Measurements from ENCODE around the gene ORM1.
A peak's percentile ranks its signal among the peaks of the same experiment; 100 is the strongest.
"Not testable (repeated sequence)": the region's sequence is repeated elsewhere in the genome, so short reads cannot be mapped to it uniquely, and the experiment has no call there.

ORM1 gene

GRCh38 chr9:114325684-114326254 is 2.9 kb downstream of the ORM1 start:
- not testable (repeated sequence) for DNase-seq (ENCODE audit: low read depth in 2 of 2)

- DNase-seq (ENCODE audit: low read depth in 2 of 2) = no peak
Measured at GRCh38 chr9:114327749-114328148, 4.9 kb downstream of the ORM1 start.

DNA sequence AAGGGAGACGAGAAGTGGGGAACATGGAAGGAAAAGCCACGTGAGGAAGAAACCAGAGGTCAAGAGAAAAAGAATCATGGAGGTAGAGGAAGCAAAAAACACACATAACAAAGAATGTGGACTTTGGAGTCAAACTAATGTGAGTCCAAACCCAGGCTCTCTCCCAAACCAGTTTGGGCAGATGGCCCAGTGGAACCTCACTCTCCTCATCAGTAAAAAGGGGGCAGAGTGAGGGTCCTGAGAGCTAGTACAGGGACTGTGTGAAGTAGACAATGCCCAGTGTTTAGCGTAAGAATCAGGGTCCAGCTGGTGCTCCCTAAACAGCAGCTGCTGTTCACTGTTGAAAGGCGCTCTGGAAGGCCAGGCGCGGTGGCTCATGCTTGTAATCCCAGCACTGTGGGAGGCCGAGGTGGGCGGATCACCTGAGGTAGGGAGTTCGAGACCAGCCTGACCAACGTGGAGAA is 5.5 kb downstream of the ORM1 start:
- not testable (repeated sequence) for DNase-seq (ENCODE audit: low read depth in 2 of 2)

DNA sequence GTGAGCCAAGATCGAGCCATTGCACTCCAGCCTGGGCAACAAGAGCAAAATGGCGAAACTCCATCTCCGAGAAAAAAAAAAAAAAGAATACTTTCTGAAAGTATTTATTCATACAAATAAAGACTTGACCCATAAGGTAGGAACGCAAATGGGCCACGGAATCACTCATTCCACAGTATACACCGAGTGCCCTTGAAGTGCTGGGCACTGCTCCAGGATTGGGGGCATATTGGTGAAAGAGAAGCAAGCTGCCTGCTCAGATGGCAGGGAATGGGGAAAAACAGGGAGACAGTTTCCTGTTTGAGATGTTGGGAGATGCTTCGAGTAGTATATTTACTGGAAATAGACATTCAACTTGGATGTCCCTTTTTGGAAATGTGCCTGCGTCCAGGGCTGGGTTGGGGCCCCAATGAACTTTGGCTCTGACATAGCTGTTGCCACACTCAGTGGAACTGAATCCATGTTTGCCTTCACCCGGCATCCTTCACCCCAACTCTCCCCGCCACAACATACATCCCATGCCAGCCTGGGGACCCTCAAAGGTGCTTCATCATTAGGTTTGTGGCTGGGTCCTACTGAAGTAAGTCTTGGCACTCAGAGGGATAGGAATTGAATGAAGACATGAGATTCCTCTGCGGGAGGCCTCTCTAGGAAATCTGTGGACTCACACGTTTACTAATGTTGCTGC is 6.2 kb downstream of the ORM1 start:
- not testable (repeated sequence) for DNase-seq (ENCODE audit: low read depth in 2 of 2)

GRCh38 chr9:114329625-114330022 is 6.7 kb downstream of the ORM1 start, which contains the start of gene ORM2:
Gene ORM2 (plus strand): TSS chr9:114329869. CDS start chr9:114329905, 36 bp downstream.
- DNase-seq (ENCODE audit: low read depth in 2 of 2) = not testable (repeated sequence)

- no peak for DNase-seq (ENCODE audit: low read depth in 2 of 2)
Measured at GRCh38 chr9:114330636-114331035, 7.7 kb downstream of the ORM1 start.

- not testable (repeated sequence) for DNase-seq (ENCODE audit: low read depth in 2 of 2)
Measured at GRCh38 chr9:114331229-114332195, 8.6 kb downstream of the ORM1 start.

GRCh38 chr9:114332474-114333040 is 9.7 kb downstream of the ORM1 start:
- DNase-seq (ENCODE audit: low read depth in 2 of 2) = not testable (repeated sequence)

GRCh38 chr9:114333718-114334117 is 10.8 kb downstream of the ORM1 start:
- DNase-seq (ENCODE audit: low read depth in 2 of 2) = not testable (repeated sequence)

DNA sequence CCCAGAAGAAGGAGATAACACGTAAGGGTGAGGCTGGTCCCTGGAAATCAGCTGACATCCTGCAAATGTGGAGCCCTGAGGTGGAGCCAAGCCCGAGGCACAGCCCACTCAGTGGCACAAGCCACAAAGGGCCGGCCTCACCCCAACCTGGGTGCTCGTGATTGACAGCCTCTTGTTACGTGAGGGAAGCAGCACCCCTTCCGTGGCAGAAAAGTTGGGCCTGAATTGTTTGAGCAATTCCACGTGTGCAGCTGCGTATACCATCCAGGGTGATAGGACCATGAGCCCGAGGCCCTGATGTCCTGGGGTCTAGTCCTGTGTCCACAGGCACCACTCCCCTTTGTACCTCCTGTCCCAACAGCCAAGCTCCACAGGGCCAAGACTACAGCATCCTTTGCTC is 11.6 kb downstream of the ORM1 start:
- no peak for DNase-seq (ENCODE audit: low read depth in 2 of 2)

DNA sequence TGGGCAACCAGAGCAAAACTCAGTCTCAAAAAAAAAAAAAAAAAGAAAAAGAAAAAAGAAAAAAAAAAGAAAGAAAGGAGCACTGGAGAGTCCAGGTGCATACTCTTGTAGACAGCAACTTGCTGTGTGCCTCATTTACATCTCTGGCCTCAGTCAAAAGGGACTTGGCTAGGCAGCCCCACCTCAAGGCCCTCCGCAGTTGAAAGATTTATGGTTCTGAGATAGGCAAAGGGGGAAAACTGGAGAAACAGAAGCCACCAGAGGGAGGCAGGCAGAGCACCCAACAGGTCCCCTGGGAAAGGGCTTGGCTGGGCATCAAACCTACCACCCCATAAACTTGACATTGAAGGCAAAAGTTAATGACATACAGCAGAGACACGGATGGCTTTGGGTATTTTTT is 12.8 kb downstream of the ORM1 start:
- DNase-seq (ENCODE audit: low read depth in 2 of 2) = no peak

DNA sequence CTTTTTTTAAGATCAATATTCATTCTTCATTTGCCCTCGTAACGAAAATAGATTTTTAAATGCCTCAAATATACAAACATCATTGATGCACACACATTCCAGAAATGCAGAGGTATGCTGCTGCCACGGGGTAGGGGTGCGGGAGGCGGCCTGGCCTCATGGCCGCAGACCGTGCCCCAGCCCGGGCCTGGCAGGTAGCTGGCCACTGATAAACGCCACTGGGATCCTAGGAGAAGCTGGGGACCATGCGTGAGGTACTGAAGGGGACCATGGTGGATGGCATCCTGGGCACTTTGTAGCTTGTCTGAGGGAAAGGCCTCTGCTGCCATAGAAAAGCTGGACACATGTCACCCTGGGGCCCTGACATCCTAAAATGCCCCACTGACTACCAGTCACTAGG is 13.3 kb downstream of the ORM1 start:
- DNase-seq (ENCODE audit: low read depth in 2 of 2) = no peak

GRCh38 chr9:114336699-114337395 is 13.9 kb downstream of the ORM1 start:
- DNase-seq (ENCODE audit: low read depth in 2 of 2) = no peak

DNA sequence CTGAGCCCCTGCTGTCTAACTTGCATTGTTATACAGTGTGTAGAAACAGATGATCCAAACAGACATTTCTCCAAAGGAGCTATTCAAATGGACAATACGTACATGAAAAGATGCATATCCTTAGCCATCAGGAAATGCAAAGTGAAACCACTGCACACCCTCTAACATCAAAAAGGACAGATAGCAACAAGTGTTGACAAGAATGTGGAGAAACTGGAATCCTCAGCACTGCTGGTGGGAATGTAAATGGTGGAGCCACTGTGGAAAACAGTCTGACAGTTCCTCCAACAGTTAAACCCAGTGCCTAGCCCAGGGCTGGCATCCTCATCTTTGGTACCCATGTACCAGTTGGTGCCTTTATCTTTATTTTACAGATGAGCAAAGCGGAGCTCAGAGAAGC is 15.3 kb downstream of the ORM1 start:
- DNase-seq (ENCODE audit: low read depth in 2 of 2) = no peak

DNA sequence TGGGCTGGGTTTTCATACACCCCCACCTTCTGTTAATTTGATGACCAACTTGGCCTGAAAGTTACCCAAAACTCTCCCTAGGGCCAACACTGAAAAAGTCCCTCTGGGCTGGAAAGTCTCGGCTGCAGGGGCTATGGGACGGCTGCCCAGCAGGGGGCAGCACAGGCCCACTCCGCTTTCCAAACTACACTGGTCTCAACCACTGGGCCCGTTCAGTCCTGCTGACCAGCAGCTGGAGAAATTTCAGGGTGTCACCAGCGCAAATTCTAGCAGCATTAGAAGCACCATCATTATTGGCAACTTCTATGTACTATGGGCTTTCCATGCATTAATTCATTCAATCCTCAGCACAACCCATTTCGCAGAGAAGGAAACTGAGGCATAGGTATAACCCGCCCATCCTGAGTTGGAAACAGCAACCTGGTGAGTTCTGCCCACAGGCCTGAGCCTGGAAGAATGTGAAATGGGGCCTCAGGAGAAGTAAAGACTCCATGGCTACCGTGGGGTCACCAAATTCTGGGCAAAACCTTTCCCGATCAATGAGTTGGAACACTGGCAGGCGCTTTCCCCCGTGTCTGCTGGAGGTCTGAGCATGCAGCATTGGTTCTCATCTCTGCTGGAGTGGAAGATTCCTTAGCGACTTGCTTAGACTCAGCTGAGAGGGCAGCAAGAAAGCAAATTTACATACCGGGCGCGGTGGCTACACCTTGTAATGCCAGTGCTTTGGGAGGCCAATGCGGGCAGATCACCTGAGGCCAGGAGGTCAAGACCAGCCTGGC is 16.4 kb downstream of the ORM1 start:
- DNase-seq (ENCODE audit: low read depth in 2 of 2) = peak; percentile 41 to 53

- DNase-seq (ENCODE audit: low read depth in 2 of 2) = no peak
Measured at GRCh38 chr9:114341152-114341830, 18.4 kb downstream of the ORM1 start.

DNA sequence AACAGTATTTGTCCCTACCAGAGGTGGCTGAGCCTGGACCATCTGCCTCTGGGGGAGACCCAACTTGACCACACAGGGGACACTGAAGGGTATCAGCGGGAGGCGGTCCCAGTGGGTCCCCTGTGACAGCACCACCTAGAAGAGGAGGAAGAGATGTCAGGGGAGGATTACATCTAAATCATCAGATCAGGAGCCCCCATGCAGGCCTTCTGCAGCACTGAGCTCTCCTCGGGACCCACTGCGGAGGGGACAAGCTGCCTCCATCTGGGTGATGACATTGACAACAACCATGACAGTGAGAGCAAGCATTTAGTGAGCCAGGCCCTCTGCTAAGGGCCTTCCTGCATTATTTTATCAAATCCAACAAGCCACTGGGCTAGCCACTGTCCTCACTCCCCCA is 19.1 kb downstream of the ORM1 start:
- DNase-seq (ENCODE audit: low read depth in 2 of 2) = no peak

- DNase-seq (ENCODE audit: low read depth in 2 of 2) = no peak
Measured at GRCh38 chr9:114342755-114343440, 20.0 kb downstream of the ORM1 start.

DNA sequence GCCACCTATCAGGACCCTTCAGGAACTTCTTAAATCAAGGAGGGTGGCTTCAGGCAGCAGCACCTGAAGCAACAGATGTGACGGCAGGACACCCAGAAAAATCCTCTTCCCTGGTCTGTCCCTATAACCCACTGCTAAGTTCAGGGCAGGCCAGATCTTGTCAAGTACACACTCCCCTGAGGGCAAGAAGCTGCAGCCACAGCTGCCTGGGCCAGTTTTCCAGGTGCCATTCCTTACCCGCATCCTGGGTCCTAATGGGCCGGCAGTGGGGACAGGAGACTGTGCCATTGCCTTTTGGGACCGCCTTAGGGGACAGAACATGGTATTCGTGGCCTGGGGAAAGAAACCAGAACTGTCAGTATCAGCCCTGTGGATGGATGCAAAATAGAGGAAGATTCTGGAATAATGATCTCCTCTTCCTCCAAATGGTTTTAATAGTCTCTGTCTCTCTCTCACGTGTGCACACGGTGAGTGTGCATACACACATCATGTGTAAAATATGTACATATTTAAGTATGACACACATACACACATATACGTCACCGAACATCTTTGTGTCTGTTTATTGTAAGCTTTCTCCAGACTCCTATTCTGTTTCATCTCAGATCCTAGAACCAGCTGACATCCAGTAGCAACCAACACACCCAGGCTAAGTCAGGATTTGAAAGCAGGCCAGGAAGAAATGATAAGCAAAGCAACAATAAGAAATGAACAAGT is 20.7 kb downstream of the ORM1 start:
- no peak for DNase-seq (ENCODE audit: low read depth in 2 of 2)

Data from activated CD4-positive, alpha-beta T cell treated with anti-CD3 and anti-CD28 coated beads for 24 hours (primary cell).